ENCODE data around the gene SYCP1. TPM values are rescaled to one million over a fixed set of nuclear protein-coding genes. Genes with fewer than 3 reads are reported as not detected.

SYCP1 gene
- total and polyA plus RNA-seq, 2 of the 13 experiments (the other 11 are each of a cell fraction or from before 2014, with no cell fraction given), result not detected

GRCh38 chr1:115036814-115037507, 182.3 kb downstream of the SYCP1 start (continued):
- TF ChIP-seq, protein P1, sequence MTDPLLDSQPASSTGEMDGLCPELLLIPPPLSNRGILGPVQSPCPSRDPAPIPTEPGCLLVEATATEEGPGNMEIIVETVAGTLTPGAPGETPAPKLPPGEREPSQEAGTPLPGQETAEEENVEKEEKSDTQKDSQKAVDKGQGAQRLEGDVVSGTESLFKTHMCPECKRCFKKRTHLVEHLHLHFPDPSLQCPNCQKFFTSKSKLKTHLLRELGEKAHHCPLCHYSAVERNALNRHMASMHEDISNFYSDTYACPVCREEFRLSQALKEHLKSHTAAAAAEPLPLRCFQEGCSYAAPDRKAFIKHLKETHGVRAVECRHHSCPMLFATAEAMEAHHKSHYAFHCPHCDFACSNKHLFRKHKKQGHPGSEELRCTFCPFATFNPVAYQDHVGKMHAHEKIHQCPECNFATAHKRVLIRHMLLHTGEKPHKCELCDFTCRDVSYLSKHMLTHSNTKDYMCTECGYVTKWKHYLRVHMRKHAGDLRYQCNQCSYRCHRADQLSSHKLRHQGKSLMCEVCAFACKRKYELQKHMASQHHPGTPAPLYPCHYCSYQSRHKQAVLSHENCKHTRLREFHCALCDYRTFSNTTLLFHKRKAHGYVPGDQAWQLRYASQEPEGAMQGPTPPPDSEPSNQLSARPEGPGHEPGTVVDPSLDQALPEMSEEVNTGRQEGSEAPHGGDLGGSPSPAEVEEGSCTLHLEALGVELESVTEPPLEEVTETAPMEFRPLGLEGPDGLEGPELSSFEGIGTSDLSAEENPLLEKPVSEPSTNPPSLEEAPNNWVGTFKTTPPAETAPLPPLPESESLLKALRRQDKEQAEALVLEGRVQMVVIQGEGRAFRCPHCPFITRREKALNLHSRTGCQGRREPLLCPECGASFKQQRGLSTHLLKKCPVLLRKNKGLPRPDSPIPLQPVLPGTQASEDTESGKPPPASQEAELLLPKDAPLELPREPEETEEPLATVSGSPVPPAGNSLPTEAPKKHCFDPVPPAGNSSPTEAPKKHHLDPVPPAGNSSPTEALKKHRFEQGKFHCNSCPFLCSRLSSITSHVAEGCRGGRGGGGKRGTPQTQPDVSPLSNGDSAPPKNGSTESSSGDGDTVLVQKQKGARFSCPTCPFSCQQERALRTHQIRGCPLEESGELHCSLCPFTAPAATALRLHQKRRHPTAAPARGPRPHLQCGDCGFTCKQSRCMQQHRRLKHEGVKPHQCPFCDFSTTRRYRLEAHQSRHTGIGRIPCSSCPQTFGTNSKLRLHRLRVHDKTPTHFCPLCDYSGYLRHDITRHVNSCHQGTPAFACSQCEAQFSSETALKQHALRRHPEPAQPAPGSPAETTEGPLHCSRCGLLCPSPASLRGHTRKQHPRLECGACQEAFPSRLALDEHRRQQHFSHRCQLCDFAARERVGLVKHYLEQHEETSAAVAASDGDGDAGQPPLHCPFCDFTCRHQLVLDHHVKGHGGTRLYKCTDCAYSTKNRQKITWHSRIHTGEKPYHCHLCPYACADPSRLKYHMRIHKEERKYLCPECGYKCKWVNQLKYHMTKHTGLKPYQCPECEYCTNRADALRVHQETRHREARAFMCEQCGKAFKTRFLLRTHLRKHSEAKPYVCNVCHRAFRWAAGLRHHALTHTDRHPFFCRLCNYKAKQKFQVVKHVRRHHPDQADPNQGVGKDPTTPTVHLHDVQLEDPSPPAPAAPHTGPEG (CRISPR knock-in tag; IDR thresholded peaks at IDR 0.05), result no peak
- no peak for TF ChIP-seq RORA (CRISPR knock-in tag; IDR thresholded peaks at IDR 0.05)
- no peak for TF ChIP-seq AHR (CRISPR knock-in tag; IDR thresholded peaks at IDR 0.05)
- peak; percentile 48; the same call in 1 of the 2 replicates for TF ChIP-seq ZNF383 (CRISPR knock-in tag; IDR thresholded peaks at IDR 0.05; ENCODE audit: borderline replicate concordance)
- TF ChIP-seq, protein P2, sequence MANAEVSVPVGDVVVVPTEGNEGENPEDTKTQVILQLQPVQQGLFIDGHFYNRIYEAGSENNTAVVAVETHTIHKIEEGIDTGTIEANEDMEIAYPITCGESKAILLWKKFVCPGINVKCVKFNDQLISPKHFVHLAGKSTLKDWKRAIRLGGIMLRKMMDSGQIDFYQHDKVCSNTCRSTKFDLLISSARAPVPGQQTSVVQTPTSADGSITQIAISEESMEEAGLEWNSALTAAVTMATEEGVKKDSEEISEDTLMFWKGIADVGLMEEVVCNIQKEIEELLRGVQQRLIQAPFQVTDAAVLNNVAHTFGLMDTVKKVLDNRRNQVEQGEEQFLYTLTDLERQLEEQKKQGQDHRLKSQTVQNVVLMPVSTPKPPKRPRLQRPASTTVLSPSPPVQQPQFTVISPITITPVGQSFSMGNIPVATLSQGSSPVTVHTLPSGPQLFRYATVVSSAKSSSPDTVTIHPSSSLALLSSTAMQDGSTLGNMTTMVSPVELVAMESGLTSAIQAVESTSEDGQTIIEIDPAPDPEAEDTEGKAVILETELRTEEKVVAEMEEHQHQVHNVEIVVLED (CRISPR knock-in tag; IDR thresholded peaks at IDR 0.05; ENCODE audit: borderline replicate concordance), result no peak
- TF ChIP-seq, protein P3, sequence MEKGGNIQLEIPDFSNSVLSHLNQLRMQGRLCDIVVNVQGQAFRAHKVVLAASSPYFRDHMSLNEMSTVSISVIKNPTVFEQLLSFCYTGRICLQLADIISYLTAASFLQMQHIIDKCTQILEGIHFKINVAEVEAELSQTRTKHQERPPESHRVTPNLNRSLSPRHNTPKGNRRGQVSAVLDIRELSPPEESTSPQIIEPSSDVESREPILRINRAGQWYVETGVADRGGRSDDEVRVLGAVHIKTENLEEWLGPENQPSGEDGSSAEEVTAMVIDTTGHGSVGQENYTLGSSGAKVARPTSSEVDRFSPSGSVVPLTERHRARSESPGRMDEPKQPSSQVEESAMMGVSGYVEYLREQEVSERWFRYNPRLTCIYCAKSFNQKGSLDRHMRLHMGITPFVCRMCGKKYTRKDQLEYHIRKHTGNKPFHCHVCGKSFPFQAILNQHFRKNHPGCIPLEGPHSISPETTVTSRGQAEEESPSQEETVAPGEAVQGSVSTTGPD (CRISPR knock-in tag; IDR thresholded peaks at IDR 0.05), result no peak
- no peak; the same call in 1 of the 2 replicates for TF ChIP-seq DMAP1 (CRISPR knock-in tag; IDR thresholded peaks at IDR 0.05)
- TF ChIP-seq MAF1 (CRISPR knock-in tag; IDR thresholded peaks at IDR 0.05; ENCODE audit: borderline replicate concordance), result no peak
- TF ChIP-seq RBM22 (optimal IDR thresholded peaks at IDR 0.05; ENCODE audit: low read length), result no peak
- no peak for TF ChIP-seq TEAD2 (CRISPR knock-in tag; IDR thresholded peaks at IDR 0.05)
- TF ChIP-seq ZNF781 (CRISPR knock-in tag; IDR thresholded peaks at IDR 0.05; ENCODE audit: borderline replicate concordance, not compliant biosample characterization), result no peak
- no peak for TF ChIP-seq RXRA (CRISPR knock-in tag; IDR thresholded peaks at IDR 0.05)
- no peak for TF ChIP-seq ZNF207 (IDR thresholded peaks at IDR 0.05; ENCODE audit: borderline replicate concordance)
- no peak for TF ChIP-seq KLF13 (CRISPR knock-in tag; IDR thresholded peaks at IDR 0.05)
- TF ChIP-seq HNF4G (IDR thresholded peaks at IDR 0.05; ENCODE audit: borderline replicate concordance, low read depth, low read length), result peak; percentile 67
- peak; percentile 60; the same call in 1 of the 2 replicates for TF ChIP-seq HNF4G (CRISPR knock-in tag; IDR thresholded peaks at IDR 0.05; ENCODE audit: borderline replicate concordance, low read depth)
- TF ChIP-seq, protein P4, sequence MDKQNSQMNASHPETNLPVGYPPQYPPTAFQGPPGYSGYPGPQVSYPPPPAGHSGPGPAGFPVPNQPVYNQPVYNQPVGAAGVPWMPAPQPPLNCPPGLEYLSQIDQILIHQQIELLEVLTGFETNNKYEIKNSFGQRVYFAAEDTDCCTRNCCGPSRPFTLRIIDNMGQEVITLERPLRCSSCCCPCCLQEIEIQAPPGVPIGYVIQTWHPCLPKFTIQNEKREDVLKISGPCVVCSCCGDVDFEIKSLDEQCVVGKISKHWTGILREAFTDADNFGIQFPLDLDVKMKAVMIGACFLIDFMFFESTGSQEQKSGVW (CRISPR knock-in tag; IDR thresholded peaks at IDR 0.05; ENCODE audit: borderline replicate concordance), result no peak
- TF ChIP-seq, protein P5, sequence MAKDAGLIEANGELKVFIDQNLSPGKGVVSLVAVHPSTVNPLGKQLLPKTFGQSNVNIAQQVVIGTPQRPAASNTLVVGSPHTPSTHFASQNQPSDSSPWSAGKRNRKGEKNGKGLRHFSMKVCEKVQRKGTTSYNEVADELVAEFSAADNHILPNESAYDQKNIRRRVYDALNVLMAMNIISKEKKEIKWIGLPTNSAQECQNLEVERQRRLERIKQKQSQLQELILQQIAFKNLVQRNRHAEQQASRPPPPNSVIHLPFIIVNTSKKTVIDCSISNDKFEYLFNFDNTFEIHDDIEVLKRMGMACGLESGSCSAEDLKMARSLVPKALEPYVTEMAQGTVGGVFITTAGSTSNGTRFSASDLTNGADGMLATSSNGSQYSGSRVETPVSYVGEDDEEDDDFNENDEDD (CRISPR knock-in tag; IDR thresholded peaks at IDR 0.05; ENCODE audit: borderline replicate concordance), result no peak
- TF ChIP-seq ZNF205 (CRISPR knock-in tag; IDR thresholded peaks at IDR 0.05), result no peak
